Activated effector memory CD4-positive, alpha-beta T cell treated with Interleukin-2 at 50 U/mL for 16 hours (primary cell): Measurements from ENCODE around the gene TWIST2.

Experiments used
- DNase-seq: peaks from one replicate; pipeline ENCODE4 v3.0.0-alpha.2; 2020

The TWIST2 gene

GRCh38 chr2:238892796-238893195 lies 44.9 kb downstream of the TWIST2 start:
- DNase-seq: no peak

- DNase-seq: no peak
These were observed 45.6 kb downstream of the TWIST2 start for GRCh38 chr2:238893349-238894000.

GRCh38 chr2:238894226-238894949 lies 46.5 kb downstream of the TWIST2 start:
- no peak for DNase-seq

DNA sequence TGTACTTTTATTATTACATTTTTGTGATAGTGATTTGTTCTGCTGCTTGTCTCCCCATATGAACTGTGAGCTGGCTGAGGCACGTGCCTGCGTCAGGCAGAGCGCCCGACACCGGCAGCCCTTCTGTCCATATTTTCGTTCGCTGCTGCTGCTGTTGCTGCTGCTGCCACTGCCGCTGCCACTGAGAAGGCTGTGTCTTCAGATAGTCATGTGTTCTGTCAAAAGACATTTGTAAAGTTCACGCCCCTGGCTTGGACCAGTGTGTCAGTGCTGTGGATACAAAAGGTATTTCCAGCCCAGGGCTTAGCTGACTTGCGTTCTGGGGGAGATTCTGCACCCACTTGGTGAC lies 47.0 kb downstream of the TWIST2 start:
- DNase-seq: no peak

DNA sequence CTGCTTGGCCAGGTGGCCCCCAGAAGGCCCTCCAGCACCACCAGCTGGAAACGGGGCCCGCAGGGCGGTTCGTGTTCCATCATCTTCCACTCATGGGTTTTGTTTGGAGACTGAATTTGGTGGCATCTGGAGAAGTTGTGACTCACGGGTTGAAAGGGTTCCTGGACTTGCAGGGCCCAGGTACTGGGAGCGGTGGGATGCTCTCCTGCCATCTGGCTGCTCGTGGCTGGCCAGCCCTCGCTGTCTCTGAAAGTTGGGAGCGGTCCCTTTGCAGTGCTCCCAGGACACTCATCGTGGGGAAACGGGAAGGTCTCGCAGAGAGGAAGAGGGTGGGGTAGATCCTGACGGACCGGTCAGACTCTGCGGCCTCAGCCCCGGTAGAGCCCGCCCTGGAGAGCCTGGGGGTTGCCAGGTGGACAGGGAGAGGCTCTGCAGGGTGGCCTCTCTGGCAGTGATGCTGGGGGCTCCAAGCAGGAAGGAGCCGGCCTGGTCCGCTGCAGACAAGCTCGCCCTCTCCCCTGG lies 47.5 kb downstream of the TWIST2 start:
- no peak for DNase-seq

DNA sequence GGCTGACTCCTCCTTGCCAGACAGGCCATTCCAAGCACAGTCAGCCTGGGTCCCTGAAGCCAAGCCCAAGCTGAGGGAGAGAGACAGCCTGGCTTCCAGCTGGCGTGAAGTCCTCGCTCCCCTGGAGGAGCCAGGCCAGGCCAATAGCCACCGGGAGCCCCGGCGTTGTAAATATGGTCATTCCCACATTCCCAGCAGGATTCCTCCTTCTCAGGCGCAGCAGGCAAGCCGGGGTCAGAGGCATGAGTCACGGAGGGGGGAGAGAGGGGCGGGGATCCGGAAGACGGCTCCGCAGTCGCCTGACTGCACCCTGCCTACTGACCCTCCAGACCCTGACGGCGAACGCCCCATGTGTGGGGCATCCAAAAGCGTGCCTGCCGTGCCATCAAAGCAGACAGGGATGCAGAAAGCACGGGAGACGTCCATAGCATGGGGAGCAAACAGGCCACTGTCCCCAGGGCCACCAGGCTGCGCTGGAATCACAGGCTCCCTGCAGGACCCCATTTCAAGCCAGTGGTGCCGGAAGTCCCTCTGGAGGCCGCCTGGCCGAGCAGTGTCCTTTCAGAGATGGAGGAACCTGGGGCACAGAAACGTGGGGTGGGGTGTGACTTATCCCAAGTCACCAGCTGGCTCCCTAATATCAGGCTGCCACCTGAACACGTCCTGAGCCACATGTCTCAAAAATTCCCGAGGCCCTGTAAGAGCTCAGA lies 48.2 kb downstream of the TWIST2 start:
- no peak for DNase-seq

DNA sequence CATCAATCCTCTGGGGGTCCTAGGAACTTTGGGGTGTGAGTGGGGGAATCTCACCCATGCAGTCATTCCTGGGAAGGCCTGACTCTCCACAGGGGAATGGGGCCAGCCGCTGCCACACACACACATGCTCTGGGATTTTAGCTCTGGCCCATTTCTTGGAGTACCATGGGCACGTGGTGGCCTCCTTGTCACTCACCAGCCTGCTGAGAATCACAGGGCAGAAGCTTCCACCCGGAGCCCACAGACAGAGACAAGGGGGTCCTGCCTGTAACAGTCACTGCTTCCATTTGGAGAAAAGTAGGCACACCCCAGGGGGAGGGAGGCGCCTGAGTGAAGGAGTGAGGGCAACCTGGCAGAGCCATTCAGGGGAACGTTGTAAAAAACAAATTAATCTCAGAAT lies 48.8 kb downstream of the TWIST2 start:
- no peak for DNase-seq

DNA sequence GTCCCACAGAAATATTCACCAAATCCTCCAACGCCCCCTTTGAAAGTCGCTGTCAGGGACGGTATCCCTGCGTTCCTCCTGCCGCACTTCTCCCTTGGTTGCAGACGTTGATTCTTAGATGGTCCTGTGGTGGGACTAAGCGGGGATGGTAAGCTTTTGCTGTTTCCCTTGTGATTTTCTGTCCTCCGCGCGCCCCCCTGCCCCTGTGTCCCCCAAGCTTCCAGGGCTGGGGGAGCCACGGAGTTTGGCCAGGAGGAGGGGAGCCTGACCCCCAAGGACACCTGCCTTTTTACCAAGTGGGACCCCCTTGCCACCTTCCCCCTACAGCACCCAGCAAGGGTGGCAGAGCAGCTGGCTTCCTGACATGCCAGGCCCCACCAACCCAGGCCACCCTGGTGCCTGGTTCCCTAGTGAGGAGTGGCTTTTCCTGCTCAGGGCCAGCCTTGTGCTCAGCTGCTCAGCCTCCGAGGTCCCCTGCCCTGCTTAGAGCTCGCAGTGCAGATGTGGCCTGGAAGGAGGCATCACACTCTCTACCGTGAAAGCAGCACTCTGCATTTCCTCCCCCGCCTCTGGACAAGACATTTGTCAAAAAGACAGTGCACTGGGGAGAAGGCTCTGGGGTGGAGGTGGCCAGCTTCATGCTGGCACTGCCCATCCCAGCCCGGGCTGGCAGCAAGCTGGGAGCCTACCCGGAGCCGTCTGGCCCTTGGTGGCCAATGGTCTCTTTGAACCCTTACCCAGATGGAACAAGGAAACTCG lies 49.4 kb downstream of the TWIST2 start:
- DNase-seq: no peak

DNA sequence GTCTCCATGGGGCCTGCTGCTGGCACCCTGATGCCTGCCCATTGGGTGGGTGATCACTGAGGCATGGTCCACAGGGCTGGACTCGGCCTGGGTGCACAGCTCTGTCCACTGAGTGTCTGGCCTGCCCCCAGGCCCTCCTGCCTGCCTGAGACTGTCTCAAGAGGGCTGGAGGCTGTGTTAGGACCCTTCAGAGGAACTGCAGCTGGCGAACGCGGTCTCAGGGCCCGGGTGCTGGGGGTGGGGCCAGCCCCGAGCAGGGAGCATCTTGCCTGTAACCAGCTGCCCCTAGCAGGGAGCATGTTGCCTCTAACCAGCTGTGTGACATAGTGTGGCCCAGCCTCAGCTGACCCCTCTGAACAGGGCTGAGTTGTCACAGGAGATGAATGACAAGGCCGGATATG lies 50.0 kb downstream of the TWIST2 start:
- DNase-seq: no peak

GRCh38 chr2:238898534-238899281 lies 50.8 kb downstream of the TWIST2 start:
- DNase-seq: no peak

DNA sequence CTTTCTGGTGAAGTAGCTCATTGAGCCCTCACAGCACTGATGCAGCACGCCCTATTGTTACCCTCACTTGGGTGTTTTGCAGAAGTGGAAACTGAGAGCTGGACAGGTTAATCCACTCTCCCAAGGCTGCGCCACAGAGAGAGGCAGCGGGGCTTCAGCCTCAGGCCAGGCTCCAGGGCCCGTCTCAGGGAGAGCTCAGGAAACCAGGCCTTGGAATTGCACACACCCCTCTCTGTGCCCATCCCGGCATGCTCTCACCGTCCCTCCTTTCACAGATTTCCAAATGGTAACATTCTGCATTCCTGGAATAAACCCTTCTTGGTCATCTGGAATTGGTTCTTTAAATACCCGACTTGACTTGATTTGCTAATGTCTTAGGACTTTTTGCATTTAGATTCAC lies 51.5 kb downstream of the TWIST2 start:
- DNase-seq: no peak

GRCh38 chr2:238900511-238900910 lies 52.6 kb downstream of the TWIST2 start:
- no peak for DNase-seq

- no peak for DNase-seq
These were observed 53.7 kb downstream of the TWIST2 start for GRCh38 chr2:238901461-238902057.

GRCh38 chr2:238902285-238902684 lies 54.4 kb downstream of the TWIST2 start:
- no peak for DNase-seq

DNA sequence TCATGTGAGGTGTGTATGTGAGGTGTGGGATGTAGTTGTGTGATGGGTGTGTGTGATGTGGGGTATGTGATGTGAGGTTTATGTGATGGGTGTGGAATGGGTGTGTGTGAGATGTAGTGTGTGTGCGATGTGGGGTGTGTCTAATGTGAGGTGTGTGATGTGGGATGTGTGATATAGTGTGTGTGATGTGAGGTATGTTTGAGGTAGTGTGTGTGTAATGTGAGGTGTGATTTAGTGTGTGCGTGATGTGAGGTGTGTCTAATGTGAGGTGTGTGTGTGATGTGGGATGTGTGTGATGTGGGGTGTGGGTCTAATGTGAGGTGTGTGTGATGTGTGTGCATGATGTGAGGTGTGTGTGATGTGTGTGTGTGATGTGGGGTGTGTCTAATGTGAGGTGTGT lies 55.3 kb downstream of the TWIST2 start:
- no peak for DNase-seq

GRCh38 chr2:238904177-238904576 lies 56.3 kb downstream of the TWIST2 start:
- no peak for DNase-seq

DNA sequence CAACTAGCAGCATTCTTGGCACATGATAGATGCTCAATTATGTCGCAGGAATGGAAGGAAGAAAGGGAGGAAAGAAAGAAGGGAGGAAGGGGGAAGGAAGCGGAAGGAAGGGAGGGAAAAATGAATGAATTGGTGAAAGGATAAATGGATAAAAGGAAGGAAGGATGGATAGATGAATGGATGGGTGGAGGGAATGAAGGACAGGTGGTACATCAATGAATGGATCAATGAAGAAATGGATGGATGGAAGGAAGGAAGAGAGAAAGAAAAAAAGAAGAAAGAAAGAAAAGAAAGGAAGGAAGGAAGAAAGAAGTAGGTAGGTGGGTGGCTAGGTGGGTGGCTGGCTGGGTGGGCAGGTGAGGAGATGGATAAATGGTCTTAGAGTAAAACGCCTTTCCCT lies 56.8 kb downstream of the TWIST2 start:
- DNase-seq: no peak

DNA sequence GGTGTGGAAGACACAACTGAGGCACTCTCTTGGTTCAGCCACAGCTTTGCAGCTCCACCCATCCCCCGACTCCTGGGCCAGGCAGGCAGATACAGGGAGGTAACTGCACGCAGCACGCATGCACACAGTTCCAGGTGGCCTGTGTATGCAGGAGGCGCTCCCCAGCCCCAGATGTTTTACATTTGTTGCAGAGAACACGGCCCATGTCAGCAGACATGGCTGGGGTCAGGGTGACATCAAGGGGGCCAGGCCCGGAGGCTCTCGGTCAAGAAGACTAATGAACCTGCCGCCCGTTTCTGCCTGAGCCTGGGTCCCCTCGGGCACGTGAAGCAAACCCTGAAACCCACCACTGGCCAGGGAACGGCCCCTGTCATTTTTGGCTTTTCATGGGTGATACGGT lies 57.3 kb downstream of the TWIST2 start:
- DNase-seq: no peak

GRCh38 chr2:238905644-238906043 lies 57.8 kb downstream of the TWIST2 start:
- no peak for DNase-seq

GRCh38 chr2:238906254-238906935 lies 58.5 kb downstream of the TWIST2 start:
- no peak for DNase-seq

DNA sequence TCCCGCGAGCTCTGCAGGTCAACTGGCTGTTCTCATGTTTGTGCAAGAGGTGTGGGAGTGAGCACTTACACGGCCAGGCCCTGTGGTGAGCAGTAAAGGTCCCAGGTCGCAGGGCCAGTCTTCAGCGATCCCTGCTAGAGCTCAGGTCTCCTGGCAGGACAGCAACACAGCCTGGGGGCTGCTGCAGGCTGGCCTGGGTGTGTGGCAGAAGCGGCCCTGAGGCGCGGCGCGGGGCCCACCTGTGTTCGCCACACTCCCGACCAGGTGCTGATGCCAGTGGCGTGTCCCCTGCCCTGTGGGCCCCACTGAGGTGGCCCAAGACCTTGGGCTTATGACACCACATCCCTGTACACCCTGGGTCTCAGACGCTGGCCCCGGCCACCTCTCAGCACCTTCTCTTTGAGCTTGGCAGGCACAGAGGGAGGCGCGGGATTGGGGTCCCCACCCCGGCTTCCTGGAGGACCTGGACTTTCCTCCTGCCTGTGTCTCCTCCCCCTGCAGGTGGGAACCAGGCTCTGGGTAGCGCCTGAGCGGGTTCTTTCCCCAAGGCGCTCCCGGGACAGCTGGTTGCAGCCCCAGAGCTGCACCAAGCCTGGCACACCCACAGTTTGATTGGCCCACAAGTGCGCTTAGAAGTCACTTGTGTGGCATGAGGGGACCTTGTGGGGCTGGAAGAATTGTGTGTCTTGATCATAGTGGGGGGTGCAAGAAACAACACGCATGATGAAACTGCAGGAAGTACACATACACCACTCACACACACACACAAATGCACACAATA lies 59.2 kb downstream of the TWIST2 start:
- DNase-seq: no peak
